Measurements from ENCODE around the gene MYO5B. TPM values are rescaled to one million over a fixed set of nuclear protein-coding genes. Genes with fewer than 3 reads are reported as not detected.
A peak's percentile ranks its signal among the peaks of the same experiment; 100 is the strongest.

Gene MYO5B
- total RNA-seq, 1 donor = under 0.01 TPM

- no peak overlapping the region for H3K4me3 ChIP-seq (ENCODE audit: low read depth, low read length)
These were observed 241.6 kb downstream of the MYO5B start for GRCh38 chr18:49953391-49953790.

GRCh38 chr18:49949951-49950395 lies 245.0 kb downstream of the MYO5B start:
- no peak overlapping the region for H3K4me3 ChIP-seq (ENCODE audit: low read depth, low read length)
- no peak for DNase-seq (ENCODE audit: low read depth)
- TF ChIP-seq CTCF (IDR thresholded peaks at IDR 0.05; ENCODE audit: insufficient read depth, low read depth, low read length) = no peak

More at GRCh38 chr18:49953391-49953790, 241.6 kb downstream of the MYO5B start:
- TF ChIP-seq CTCF (IDR thresholded peaks at IDR 0.05; ENCODE audit: insufficient read depth, low read depth, low read length) = no peak
- no peak for DNase-seq (ENCODE audit: low read depth)

GRCh38 chr18:49948975-49949374 lies 246.0 kb downstream of the MYO5B start:
- H3K4me3 ChIP-seq (ENCODE audit: low read depth, low read length) = no peak overlapping the region
- DNase-seq (ENCODE audit: low read depth) = no peak
- TF ChIP-seq CTCF (IDR thresholded peaks at IDR 0.05; ENCODE audit: insufficient read depth, low read depth, low read length) = no peak

GRCh38 chr18:49944663-49945062 lies 250.3 kb downstream of the MYO5B start:
- peak; percentile 20 for DNase-seq (ENCODE audit: low read depth)
- TF ChIP-seq CTCF (IDR thresholded peaks at IDR 0.05; ENCODE audit: insufficient read depth, low read depth, low read length) = peak; percentile 21
- H3K4me3 ChIP-seq (ENCODE audit: low read depth, low read length) = no peak overlapping the region

- DNase-seq (ENCODE audit: low read depth) = no peak
- TF ChIP-seq CTCF (IDR thresholded peaks at IDR 0.05; ENCODE audit: insufficient read depth, low read depth, low read length) = no peak
- H3K4me3 ChIP-seq (ENCODE audit: low read depth, low read length) = no peak overlapping the region
These were observed 258.1 kb downstream of the MYO5B start for GRCh38 chr18:49936821-49937220.

- no peak for TF ChIP-seq CTCF (IDR thresholded peaks at IDR 0.05; ENCODE audit: insufficient read depth, low read depth, low read length)
- DNase-seq (ENCODE audit: low read depth) = no peak
- no peak overlapping the region for H3K4me3 ChIP-seq (ENCODE audit: low read depth, low read length)
These were observed 259.7 kb downstream of the MYO5B start for GRCh38 chr18:49935215-49935614.

- no peak overlapping the region for H3K4me3 ChIP-seq (ENCODE audit: low read depth, low read length)
- DNase-seq (ENCODE audit: low read depth) = no peak
- no peak for TF ChIP-seq CTCF (IDR thresholded peaks at IDR 0.05; ENCODE audit: insufficient read depth, low read depth, low read length)
These were observed 260.5 kb downstream of the MYO5B start for GRCh38 chr18:49934457-49934856.
